ENCODE results near the gene SNX9.

SNX9 gene

DNA sequence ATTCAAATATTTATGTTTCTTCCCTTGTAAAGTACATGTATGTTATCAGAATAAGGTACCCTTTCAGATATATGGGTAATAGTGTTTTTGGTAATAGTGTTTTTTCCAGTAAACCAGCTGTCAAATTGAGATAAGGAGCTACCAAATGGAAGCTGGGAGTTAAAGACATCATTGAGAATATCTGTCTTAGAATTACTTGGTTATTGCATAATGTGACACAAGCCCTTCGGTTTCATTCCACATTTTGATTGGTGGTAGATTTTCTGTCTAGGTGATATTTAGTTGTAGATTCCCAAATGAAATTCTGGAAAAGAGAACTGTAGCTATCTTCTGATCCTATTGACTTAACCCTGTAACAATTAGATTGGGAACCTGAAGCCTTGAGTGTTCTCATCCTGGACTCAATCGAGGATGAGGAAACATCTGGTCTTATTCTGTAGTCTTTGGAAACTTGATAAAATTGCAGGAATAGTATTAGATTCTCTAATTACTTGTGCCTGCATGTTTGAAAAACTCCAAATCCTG, 83.6 kb downstream of the SNX9 start:
- H3K4me3 ChIP-seq (ENCODE audit: low read depth, low read length) = no peak overlapping the region
- H3K9me3 ChIP-seq (ENCODE audit: control insufficient read depth, insufficient read depth, low read depth, low read length) = no peaks in the 10 kb centered on the region
- H3K27me3 ChIP-seq (ENCODE audit: control insufficient read depth, insufficient read depth, low read length) = no peaks in the 10 kb centered on the region
- no peak overlapping the region for H3K27ac ChIP-seq (ENCODE audit: low read depth, low read length)
- H3K36me3 ChIP-seq (ENCODE audit: control insufficient read depth, insufficient read depth, low read length) = peaks cover 62% of the 10 kb centered on the region
- H3K9ac ChIP-seq (ENCODE audit: low read length) = no peak overlapping the region
- H3K4me1 ChIP-seq (ENCODE audit: control insufficient read depth, insufficient read depth, low read length) = peaks cover 9% of the 10 kb centered on the region

DNA sequence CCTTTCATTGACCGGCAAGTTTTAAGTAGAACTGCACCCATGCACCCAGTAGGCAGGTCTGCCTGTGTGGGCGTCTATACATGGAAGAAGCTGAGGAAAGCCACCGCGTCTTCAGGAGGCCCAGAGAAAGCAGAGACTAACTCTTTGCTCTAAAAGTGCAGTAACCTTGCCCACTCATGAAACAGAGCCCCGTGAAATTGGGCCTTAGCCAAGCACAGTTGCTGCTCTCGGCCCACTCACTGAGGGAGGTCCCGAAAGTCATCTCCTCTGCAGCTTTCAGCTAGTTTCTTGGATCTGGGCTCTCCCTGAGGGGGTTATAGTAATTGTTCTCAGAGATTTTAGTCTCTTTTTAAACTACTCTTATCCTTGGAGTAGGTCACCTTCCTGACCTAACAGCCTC, 84.6 kb downstream of the SNX9 start:
- no peak overlapping the region for H3K4me3 ChIP-seq (ENCODE audit: low read depth, low read length)
- no peak overlapping the region for H3K27ac ChIP-seq (ENCODE audit: low read depth, low read length)
- no peaks in the 10 kb centered on the region for H3K9me3 ChIP-seq (ENCODE audit: control insufficient read depth, insufficient read depth, low read depth, low read length)
- H3K4me1 ChIP-seq (ENCODE audit: control insufficient read depth, insufficient read depth, low read length) = peaks cover 9% of the 10 kb centered on the region
- no peaks in the 10 kb centered on the region for H3K27me3 ChIP-seq (ENCODE audit: control insufficient read depth, insufficient read depth, low read length)
- no peak overlapping the region for H3K9ac ChIP-seq (ENCODE audit: low read length)
- H3K36me3 ChIP-seq (ENCODE audit: control insufficient read depth, insufficient read depth, low read length) = peaks cover 60% of the 10 kb centered on the region

DNA sequence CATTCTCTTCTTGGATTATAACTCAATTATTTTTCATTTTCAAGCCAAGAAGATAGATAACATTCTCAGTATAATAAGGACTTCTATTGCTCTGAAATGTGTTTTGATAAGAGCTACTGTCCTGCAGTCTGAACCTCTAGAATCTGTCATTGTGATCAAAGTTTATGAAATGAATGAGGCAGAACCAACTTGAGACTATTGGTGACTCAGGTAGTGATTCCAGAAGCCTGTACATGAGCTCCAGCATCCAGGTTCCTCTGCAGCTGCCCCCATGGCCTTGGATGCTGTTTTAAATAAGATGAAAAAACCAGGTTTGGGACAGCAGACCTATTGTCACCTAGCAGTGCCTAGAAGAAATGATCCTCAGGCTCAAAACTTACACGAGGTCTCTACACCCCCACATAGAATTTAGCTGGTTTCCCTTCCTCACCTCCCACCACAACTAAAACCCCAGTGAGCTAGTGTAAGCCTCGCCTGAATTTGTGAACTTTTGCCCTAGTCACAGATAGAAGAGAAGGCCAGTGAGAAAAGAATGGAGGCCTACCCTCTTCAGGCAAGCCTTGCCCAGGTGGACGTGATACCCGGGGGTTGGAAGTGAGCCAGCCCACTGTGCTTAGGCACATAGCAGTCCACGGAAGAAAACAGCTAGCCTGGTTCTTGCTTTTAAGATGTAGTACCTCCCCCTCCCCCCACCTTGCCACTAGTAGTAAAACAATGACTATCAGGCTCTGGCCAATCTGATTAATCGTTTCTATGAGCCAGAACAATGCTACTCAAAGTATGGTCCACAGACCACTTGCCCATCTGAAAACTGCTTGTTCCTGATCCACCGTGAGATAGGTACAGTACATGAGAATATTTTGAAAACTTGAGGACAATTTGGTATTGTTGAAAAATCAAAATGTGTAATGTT, 85.6 kb downstream of the SNX9 start:
- H3K36me3 ChIP-seq (ENCODE audit: control insufficient read depth, insufficient read depth, low read length) = peaks cover 59% of the 10 kb centered on the region
- H3K9ac ChIP-seq (ENCODE audit: low read length) = no peak overlapping the region
- H3K4me3 ChIP-seq (ENCODE audit: low read depth, low read length) = no peak overlapping the region
- H3K27me3 ChIP-seq (ENCODE audit: control insufficient read depth, insufficient read depth, low read length) = no peaks in the 10 kb centered on the region
- H3K4me1 ChIP-seq (ENCODE audit: control insufficient read depth, insufficient read depth, low read length) = peaks cover 9% of the 10 kb centered on the region
- no peak overlapping the region for H3K27ac ChIP-seq (ENCODE audit: low read depth, low read length)
- H3K9me3 ChIP-seq (ENCODE audit: control insufficient read depth, insufficient read depth, low read depth, low read length) = no peaks in the 10 kb centered on the region

DNA sequence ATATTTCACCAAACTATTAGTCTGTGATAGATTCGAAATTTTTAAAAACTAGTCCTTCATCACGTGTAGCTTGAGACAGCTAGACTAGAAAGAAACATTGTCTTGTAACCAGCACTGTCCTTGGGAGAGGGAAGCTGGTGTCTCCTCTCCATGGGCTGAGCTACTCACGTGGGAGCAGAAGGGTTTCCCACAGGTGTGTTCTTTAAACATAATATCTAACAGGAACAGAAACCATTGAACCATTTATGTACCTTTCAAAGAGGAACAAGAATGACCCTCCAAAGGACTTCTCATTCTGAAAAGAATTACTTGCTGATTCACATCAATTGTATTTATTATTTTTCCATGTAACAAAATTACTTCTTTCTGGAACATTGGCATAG, 86.2 kb downstream of the SNX9 start:
- Histone ChIP-seq H3K36me3 (ENCODE audit: control insufficient read depth, insufficient read depth, low read length) (peaks cover 61% of the 10 kb centered on the region), H3K9ac (ENCODE audit: low read length) (no peak overlapping the region)

DNA sequence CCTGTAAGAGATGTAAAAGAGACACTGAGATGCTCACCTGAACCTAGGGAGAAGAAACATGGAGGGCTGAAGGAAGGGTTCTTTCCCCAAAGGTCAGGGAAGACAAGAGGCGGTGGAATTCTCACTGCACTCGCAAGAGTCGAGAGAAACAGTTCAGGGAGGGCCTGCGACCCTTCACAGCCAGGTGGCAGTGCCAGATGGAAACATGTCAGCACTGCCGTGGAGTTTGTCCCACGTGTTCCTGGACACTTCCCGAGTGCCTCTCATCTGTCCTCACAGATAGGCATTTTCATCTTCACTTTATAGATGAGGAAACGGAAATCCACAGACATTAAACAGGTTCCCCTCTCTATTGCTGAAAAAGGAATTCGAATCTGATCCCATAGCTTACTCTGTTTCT, 88.2 kb downstream of the SNX9 start:
- H3K27ac ChIP-seq (ENCODE audit: low read depth, low read length) = no peak overlapping the region
- H3K4me3 ChIP-seq (ENCODE audit: low read depth, low read length) = no peak overlapping the region
- H3K27me3 ChIP-seq (ENCODE audit: control insufficient read depth, insufficient read depth, low read length) = no peaks in the 10 kb centered on the region
- H3K9me3 ChIP-seq (ENCODE audit: control insufficient read depth, insufficient read depth, low read depth, low read length) = no peaks in the 10 kb centered on the region
- H3K36me3 ChIP-seq (ENCODE audit: control insufficient read depth, insufficient read depth, low read length) = peaks cover 70% of the 10 kb centered on the region
- no peak overlapping the region for H3K9ac ChIP-seq (ENCODE audit: low read length)
- no peaks in the 10 kb centered on the region; the same call in 1 of the 2 replicates for H3K4me1 ChIP-seq (ENCODE audit: control insufficient read depth, insufficient read depth, low read length)

More for the DNA sequence above, 86.2 kb downstream of the SNX9 start:
- H3K4me1 ChIP-seq (ENCODE audit: control insufficient read depth, insufficient read depth, low read length) = peaks cover 9% of the 10 kb centered on the region
- no peaks in the 10 kb centered on the region for H3K9me3 ChIP-seq (ENCODE audit: control insufficient read depth, insufficient read depth, low read depth, low read length)
- no peaks in the 10 kb centered on the region for H3K27me3 ChIP-seq (ENCODE audit: control insufficient read depth, insufficient read depth, low read length)
- H3K4me3 ChIP-seq (ENCODE audit: low read depth, low read length) = no peak overlapping the region
- no peak overlapping the region for H3K27ac ChIP-seq (ENCODE audit: low read depth, low read length)

DNA sequence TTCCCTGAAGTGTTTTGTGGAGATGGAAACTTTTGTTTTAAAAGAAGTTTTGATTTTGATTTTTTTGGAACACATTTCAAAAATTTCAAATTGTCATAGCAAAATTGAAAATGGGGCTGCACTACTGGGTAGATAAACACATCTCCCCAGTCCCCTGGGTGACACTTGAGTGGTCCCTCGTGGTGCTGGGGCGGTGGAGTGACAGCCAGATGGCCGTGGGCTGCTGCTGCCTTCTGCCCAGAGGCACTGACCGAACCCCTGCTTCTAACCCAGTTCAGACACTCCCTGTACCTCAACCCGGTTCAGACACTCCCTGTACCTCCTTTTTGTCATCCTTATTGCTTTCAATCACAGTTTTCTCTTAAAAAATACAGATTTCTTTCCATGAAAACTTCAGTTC, 88.7 kb downstream of the SNX9 start:
- Histone ChIP-seq H3K4me3 (ENCODE audit: low read depth, low read length) (no peak overlapping the region), H3K9ac (ENCODE audit: low read length) (no peak overlapping the region), H3K9me3 (ENCODE audit: control insufficient read depth, insufficient read depth, low read depth, low read length) (no peaks in the 10 kb centered on the region), H3K27ac (ENCODE audit: low read depth, low read length) (no peak overlapping the region), H3K36me3 (ENCODE audit: control insufficient read depth, insufficient read depth, low read length) (peaks cover 71% of the 10 kb centered on the region), H3K27me3 (ENCODE audit: control insufficient read depth, insufficient read depth, low read length) (no peaks in the 10 kb centered on the region), H3K4me1 (ENCODE audit: control insufficient read depth, insufficient read depth, low read length) (no peaks in the 10 kb centered on the region; the same call in 1 of the 2 replicates)

DNA sequence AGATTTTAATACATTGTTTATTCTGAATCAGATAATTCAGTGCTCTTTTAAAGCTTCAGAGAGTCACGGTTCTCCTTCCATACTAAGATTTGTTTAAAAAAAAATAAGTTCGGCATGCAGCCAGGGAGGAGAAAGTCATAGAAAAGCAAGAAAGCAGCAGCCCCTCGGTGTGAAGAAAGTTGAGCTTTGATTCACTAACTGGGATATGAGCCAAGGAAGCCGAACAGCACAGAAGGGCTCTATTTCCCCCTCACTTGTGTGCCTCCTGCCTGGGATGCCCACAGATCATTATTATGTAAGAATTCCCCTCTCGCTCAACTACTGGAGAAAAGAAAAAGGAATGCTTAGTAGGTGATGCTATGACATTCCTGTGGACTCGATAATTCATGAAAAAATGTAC, 89.3 kb downstream of the SNX9 start:
- H3K4me3 ChIP-seq (ENCODE audit: low read depth, low read length) = no peak overlapping the region
- H3K4me1 ChIP-seq (ENCODE audit: control insufficient read depth, insufficient read depth, low read length) = no peaks in the 10 kb centered on the region; the same call in 1 of the 2 replicates
- no peaks in the 10 kb centered on the region for H3K9me3 ChIP-seq (ENCODE audit: control insufficient read depth, insufficient read depth, low read depth, low read length)
- H3K36me3 ChIP-seq (ENCODE audit: control insufficient read depth, insufficient read depth, low read length) = peaks cover 74% of the 10 kb centered on the region
- H3K27me3 ChIP-seq (ENCODE audit: control insufficient read depth, insufficient read depth, low read length) = no peaks in the 10 kb centered on the region
- no peak overlapping the region for H3K9ac ChIP-seq (ENCODE audit: low read length)
- H3K27ac ChIP-seq (ENCODE audit: low read depth, low read length) = no peak overlapping the region

DNA sequence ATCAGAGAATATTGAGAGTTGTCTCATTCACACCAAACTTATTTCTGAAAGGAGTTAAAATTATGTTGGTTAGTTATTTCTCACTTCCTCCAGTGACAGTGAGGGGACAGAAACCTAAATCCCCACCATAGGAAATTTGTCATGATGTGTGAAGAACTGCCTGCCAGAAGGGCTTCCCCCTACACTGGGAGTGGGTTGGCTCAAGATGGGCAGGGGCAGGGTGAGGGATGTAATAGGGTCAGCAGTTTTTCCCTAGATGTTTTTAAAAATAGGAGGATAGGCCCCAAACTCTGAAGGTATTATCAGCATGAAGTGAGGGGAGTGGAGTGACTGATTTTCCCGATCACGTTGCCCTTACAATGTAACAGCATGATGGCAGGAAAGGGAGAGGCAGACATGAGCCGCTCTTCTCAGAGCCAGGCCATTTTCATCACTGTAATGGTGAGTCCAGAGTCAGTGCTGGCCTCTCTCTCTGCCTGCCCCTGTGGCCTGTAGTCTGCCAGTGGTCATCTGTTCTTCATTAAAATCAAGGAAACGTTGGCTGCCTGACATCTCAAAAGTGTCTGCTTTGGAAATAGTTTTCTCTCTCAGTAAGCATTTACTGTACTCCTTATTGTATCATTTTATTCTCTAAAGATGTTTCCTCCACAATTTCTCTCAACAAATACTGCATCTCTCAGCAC, 98.8 kb downstream of the SNX9 start:
- no peak overlapping the region for H3K4me3 ChIP-seq (ENCODE audit: low read depth, low read length)
- H3K27me3 ChIP-seq (ENCODE audit: control insufficient read depth, insufficient read depth, low read length) = no peaks in the 10 kb centered on the region
- H3K36me3 ChIP-seq (ENCODE audit: control insufficient read depth, insufficient read depth, low read length) = peaks cover 81% of the 10 kb centered on the region
- no peaks in the 10 kb centered on the region for H3K4me1 ChIP-seq (ENCODE audit: control insufficient read depth, insufficient read depth, low read length)
- H3K9me3 ChIP-seq (ENCODE audit: control insufficient read depth, insufficient read depth, low read depth, low read length) = no peaks in the 10 kb centered on the region
- no peak overlapping the region for H3K27ac ChIP-seq (ENCODE audit: low read depth, low read length)
- no peak overlapping the region for H3K9ac ChIP-seq (ENCODE audit: low read length)

DNA sequence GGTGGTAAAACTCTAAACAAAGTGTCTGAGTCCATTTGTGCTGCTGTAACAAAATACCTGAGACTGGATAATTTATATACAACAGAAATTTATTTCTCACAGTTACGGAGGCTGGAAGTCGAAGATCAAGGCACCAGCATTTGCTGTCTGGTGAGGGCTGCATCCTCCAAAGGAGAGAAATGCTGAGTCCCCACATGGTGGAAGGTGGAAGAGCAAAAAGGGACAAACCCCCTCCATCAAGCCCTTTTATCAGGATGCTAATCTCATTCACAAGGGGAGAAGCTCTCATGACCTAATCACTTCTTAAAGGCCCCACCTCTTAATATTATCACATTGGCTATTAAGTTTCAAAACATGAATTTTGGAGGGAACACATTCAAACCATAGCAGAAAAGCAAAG, 102.7 kb downstream of the SNX9 start:
- H3K4me3 ChIP-seq (ENCODE audit: low read depth, low read length) = no peak overlapping the region
- H3K27me3 ChIP-seq (ENCODE audit: control insufficient read depth, insufficient read depth, low read length) = no peaks in the 10 kb centered on the region
- H3K27ac ChIP-seq (ENCODE audit: low read depth, low read length) = no peak overlapping the region
- no peak overlapping the region for H3K9ac ChIP-seq (ENCODE audit: low read length)
- H3K36me3 ChIP-seq (ENCODE audit: control insufficient read depth, insufficient read depth, low read length) = peaks cover 86% of the 10 kb centered on the region
- peaks cover 13% of the 10 kb centered on the region; the same call in 1 of the 2 replicates for H3K4me1 ChIP-seq (ENCODE audit: control insufficient read depth, insufficient read depth, low read length)
- H3K9me3 ChIP-seq (ENCODE audit: control insufficient read depth, insufficient read depth, low read depth, low read length) = no peaks in the 10 kb centered on the region

DNA sequence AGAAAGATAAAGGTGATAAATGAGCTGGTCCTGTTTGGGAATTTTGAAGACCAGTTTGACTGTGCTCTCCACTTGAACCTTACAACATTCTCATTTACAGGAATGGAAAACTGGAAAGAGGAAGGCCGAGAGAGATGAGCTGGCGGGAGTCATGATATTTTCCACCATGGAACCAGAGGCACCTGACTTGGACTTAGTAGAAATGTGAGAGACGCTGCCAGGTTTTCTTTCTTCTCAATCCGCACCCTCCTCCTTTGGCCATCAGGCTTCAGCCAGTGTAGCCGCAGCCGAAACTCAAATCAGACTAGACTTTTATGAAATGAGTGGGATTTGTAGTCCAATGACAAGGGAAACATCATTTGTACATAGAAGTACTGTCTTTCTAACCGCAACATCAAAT, 104.0 kb downstream of the SNX9 start:
- Histone ChIP-seq H3K27ac (ENCODE audit: low read depth, low read length) (no peak overlapping the region), H3K4me1 (ENCODE audit: control insufficient read depth, insufficient read depth, low read length) (peaks cover 21% of the 10 kb centered on the region; the same call in 1 of the 2 replicates), H3K9ac (ENCODE audit: low read length) (no peak overlapping the region), H3K4me3 (ENCODE audit: low read depth, low read length) (no peak overlapping the region), H3K9me3 (ENCODE audit: control insufficient read depth, insufficient read depth, low read depth, low read length) (no peaks in the 10 kb centered on the region), H3K36me3 (ENCODE audit: control insufficient read depth, insufficient read depth, low read length) (peaks cover 81% of the 10 kb centered on the region), H3K27me3 (ENCODE audit: control insufficient read depth, insufficient read depth, low read length) (no peaks in the 10 kb centered on the region)

DNA sequence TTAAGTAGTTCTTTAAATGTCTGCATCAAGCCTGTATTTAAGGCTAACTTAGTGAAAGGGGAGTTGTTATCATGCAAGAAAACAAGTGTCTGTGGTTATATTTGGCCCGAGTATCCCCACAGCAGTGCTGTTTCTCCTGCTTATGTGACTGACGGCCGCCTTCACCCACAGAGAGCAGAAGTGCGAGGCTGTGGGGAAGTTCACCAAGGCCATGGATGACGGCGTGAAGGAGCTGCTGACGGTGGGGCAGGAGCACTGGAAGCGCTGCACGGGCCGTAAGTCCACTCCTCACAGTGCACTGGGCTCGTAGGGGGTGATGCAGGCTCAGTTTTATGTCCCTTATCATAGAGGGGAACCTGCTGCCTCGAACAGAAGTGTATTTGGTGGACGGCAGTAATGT, 105.4 kb downstream of the SNX9 start:
- no peak overlapping the region for H3K4me3 ChIP-seq (ENCODE audit: low read depth, low read length)
- no peak overlapping the region for H3K9ac ChIP-seq (ENCODE audit: low read length)
- H3K4me1 ChIP-seq (ENCODE audit: control insufficient read depth, insufficient read depth, low read length) = peaks cover 21% of the 10 kb centered on the region; the same call in 1 of the 2 replicates
- H3K27ac ChIP-seq (ENCODE audit: low read depth, low read length) = no peak overlapping the region
- H3K27me3 ChIP-seq (ENCODE audit: control insufficient read depth, insufficient read depth, low read length) = no peaks in the 10 kb centered on the region
- H3K36me3 ChIP-seq (ENCODE audit: control insufficient read depth, insufficient read depth, low read length) = peaks cover 82% of the 10 kb centered on the region
- H3K9me3 ChIP-seq (ENCODE audit: control insufficient read depth, insufficient read depth, low read depth, low read length) = no peaks in the 10 kb centered on the region
